Activated CD4-positive, alpha-beta T cell treated with anti-CD3 and anti-CD28 coated beads, Interleukin-2, amount 10 ng/mL, durations not matched to agents 24 days and 14 days (primary cell): ENCODE results near the gene RAB12. TPM values are rescaled to one million over a fixed set of nuclear protein-coding genes. Genes with fewer than 3 reads are reported as not detected.

Source experiments
- DNase-seq: peaks from one replicate; pipeline ENCODE4 v3.0.0; 2022
- H3K27ac Mint-ChIP-seq: one replicate; pipeline ENCODE4 v1.8.0; 2022; ENCODE audit warnings: mild to moderate bottlenecking, mixed read lengths
- H3K27me3 Mint-ChIP-seq: one replicate; pipeline ENCODE4 v1.8.0; 2022; ENCODE audit warnings: mixed read lengths
- H3K36me3 Mint-ChIP-seq: one replicate; pipeline ENCODE4 v1.8.0; 2022; ENCODE audit warnings: low read depth, mild to moderate bottlenecking, mixed read lengths
- H3K4me1 Mint-ChIP-seq: one replicate; pipeline ENCODE4 v1.8.0; 2021; ENCODE audit warnings: mixed read lengths
- H3K4me3 Mint-ChIP-seq: one replicate; pipeline ENCODE4 v1.8.0; 2022; ENCODE audit warnings: mild to moderate bottlenecking, moderate library complexity, mixed read lengths
- H3K9me3 Mint-ChIP-seq: one replicate; pipeline ENCODE4 v1.8.0; 2021; ENCODE audit warnings: mixed read lengths
- intact Hi-C: fragments of 100-400 bp; cut with micrococcal nuclease; formaldehyde crosslinking; loops from one replicate; pipeline ENCODE4 v1.15.1; 2023
- total RNA-seq: library from RNA; stranded (reverse); gene quantifications from 2 replicates; pipeline ENCODE4 v1.2.3, GENCODE V29; 2022

RAB12 gene
- total RNA-seq, 1 donor from 2014 or later = 20.2 TPM

DNA sequence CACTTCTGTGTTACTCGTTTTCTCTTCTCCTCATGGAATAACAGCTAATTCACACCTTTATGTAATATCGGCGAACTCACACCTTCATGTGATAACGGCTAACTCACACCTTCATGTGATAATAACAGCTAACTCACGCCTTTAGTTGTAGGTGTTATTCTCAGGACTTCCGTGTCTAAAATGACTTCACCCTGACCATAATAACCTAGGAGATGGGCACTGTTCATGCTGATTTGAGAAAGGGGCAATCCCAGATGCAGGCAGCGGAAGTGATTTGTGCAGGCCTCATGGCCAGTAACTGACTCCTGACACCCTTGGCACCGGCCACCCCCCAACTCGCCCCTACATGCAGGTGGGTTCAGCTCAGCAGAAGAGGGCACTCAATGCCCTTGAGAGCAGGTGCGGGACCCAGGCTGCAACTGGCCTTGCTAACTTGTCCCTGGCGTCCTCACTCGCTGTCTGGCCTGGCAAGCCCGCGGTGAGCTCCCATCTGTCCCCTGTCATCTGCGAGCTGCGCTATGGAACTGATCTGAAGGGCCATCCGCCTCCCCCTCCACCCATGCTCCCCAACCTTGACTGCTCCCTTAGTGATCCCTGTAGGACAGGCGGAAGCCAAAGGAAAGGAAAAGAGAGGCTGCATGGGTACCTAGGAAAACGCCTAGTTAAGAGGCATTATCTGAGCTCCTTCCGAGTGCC is 53.5 kb downstream of the RAB12 start:
- Mint-ChIP-seq H3K4me3 (no peak overlapping the region), H3K9me3 (no peaks in the 10 kb centered on the region), H3K36me3 (no peaks in the 10 kb centered on the region), H3K27me3 (peaks cover 7% of the 10 kb centered on the region), H3K4me1 (peaks cover 4% of the 10 kb centered on the region), H3K27ac (no peak overlapping the region)
- intact Hi-C loops = no loop called here
- no peak for DNase-seq

DNA sequence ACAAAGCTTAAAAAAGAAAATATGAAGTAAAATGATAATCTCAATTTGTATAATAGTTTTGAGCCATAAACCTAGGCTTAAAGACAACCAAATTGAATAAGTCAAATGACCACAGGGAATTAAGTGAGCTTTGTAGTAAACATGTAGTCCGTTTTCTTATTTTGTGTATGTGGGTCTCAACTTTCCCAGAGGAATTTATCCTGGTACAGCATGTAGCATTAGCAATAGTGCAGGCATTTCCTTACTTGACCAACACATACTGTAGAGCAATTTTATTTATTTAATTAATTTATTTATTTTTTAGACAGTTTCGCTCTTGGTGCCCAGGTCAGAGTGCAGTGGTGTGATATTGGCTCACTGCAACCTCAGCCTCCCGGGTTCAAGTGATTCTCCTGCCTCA is 58.6 kb downstream of the RAB12 start:
- Mint-ChIP-seq H3K27me3 (peaks cover 5% of the 10 kb centered on the region), H3K4me1 (peaks cover 2% of the 10 kb centered on the region), H3K4me3 (no peak overlapping the region), H3K9me3 (no peaks in the 10 kb centered on the region), H3K36me3 (no peaks in the 10 kb centered on the region), H3K27ac (no peak overlapping the region)
- intact Hi-C loops = no loop called here
- no peak for DNase-seq

DNA sequence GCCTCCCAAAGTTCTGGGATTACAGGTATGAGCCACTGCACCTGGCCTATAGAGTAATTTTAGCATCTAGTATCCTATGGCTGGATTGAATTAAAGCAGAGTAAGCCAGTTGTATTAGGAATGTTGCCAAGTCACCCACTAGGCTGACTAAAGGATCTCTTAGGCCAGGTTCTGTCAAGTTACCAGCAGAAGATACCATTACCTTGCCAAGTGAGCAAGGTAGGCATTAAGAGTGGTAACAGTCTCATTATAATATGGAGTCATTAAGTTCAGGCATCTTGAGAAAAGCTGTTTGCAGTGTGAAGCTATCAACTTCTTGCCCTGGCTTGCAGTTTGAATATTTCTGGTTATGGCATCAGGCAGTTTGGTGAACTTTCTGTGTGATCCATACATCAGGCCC is 59.1 kb downstream of the RAB12 start:
- Mint-ChIP-seq H3K4me1 (peaks cover 2% of the 10 kb centered on the region), H3K9me3 (no peaks in the 10 kb centered on the region), H3K27me3 (peaks cover 5% of the 10 kb centered on the region), H3K4me3 (no peak overlapping the region), H3K36me3 (no peaks in the 10 kb centered on the region), H3K27ac (no peak overlapping the region)
- no peak for DNase-seq
- intact Hi-C loops = no loop called here

GRCh38 chr18:8669571-8669970 is 60.3 kb downstream of the RAB12 start:
- no peak for DNase-seq
- H3K4me1 Mint-ChIP-seq = peaks cover 2% of the 10 kb centered on the region
- intact Hi-C loops = no loop called here
- H3K27ac Mint-ChIP-seq = no peak overlapping the region
- H3K9me3 Mint-ChIP-seq = no peaks in the 10 kb centered on the region
- no peaks in the 10 kb centered on the region for H3K36me3 Mint-ChIP-seq
- H3K27me3 Mint-ChIP-seq = peaks cover 5% of the 10 kb centered on the region
- H3K4me3 Mint-ChIP-seq = no peak overlapping the region

DNA sequence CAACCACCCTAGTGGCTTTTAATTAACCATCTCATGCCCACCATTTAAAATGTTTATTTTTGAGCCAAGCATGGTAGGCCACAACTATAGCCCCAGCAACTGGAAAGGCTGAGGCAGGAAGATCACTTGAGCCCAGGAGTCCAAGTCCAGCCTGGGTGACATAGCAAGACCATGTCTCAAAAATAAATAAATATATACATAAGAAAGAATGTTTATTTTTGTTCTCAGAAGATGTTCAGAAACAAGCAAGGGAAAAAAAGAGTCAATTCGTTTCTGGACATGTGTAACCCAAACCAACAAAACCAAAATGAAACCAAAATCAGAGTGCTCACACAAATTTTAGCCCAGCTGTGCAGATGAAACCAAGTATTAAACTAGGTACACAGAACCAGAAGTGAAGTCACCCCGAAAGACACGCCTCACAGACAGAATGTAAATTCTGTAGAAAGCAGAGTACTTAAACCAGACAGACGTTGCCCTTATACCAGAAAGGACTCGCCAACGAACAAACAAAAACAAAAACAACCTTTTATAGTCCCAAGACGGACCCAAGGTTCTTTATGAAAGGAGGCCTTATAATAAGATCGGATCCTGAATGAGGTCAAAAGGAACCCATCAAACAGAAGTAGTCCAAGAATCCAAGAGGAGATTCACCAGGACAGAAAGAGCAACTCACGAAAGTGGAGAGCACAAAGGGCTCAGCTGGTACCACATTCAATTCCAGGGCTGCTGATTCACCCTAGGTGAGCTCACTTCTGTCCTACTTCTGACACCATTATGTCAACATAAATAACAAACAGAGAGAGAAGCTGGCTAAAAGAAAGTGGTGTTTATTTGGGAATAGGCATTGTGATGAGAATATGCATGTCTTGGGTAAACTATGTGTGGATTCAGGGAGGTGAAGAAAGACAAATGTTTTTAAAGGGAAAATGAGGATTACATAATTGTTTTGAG is 64.3 kb downstream of the RAB12 start:
- intact Hi-C loops = no loop called here
- H3K27ac Mint-ChIP-seq = no peak overlapping the region
- peaks cover 5% of the 10 kb centered on the region for H3K27me3 Mint-ChIP-seq
- no peaks in the 10 kb centered on the region for H3K36me3 Mint-ChIP-seq
- H3K9me3 Mint-ChIP-seq = no peaks in the 10 kb centered on the region
- no peak for DNase-seq
- no peaks in the 10 kb centered on the region for H3K4me1 Mint-ChIP-seq
- H3K4me3 Mint-ChIP-seq = no peak overlapping the region

GRCh38 chr18:8675057-8675456 is 65.8 kb downstream of the RAB12 start:
- no peak overlapping the region for H3K4me3 Mint-ChIP-seq
- H3K9me3 Mint-ChIP-seq = no peaks in the 10 kb centered on the region
- no peak for DNase-seq
- H3K27me3 Mint-ChIP-seq = peaks cover 2% of the 10 kb centered on the region
- H3K4me1 Mint-ChIP-seq = no peaks in the 10 kb centered on the region
- intact Hi-C loops = no loop called here
- no peaks in the 10 kb centered on the region for H3K36me3 Mint-ChIP-seq
- H3K27ac Mint-ChIP-seq = no peak overlapping the region

GRCh38 chr18:8681196-8681595 is 72.0 kb downstream of the RAB12 start:
- H3K36me3 Mint-ChIP-seq = no peaks in the 10 kb centered on the region
- no peak overlapping the region for H3K4me3 Mint-ChIP-seq
- no peaks in the 10 kb centered on the region for H3K9me3 Mint-ChIP-seq
- no peak overlapping the region for H3K27ac Mint-ChIP-seq
- no peak for DNase-seq
- peaks cover 3% of the 10 kb centered on the region for H3K4me1 Mint-ChIP-seq
- intact Hi-C loops = no loop called here
- peaks cover 7% of the 10 kb centered on the region for H3K27me3 Mint-ChIP-seq

DNA sequence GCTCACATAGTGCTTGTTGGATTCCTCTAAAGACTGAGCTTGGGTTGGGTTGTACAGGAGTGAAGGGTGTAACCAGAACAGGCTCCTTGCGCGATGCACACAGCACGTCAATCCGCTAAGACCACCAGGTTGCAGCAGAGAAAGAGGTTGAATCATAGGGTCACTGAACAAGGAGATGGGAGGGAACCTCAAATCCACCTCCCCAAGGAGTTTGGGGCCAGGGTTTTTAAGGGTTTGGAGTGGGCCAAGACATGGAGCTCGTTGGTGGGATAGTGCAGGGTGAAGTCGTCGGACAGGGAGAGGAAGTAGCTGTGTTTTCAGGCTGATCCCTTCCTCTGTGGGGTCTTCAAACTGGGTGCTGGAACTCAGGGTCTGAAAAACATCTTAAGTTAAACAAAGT is 75.3 kb downstream of the RAB12 start:
- Mint-ChIP-seq H3K27me3 (peaks cover 7% of the 10 kb centered on the region), H3K27ac (no peak overlapping the region), H3K4me1 (peaks cover 3% of the 10 kb centered on the region), H3K9me3 (no peaks in the 10 kb centered on the region), H3K4me3 (no peak overlapping the region), H3K36me3 (no peaks in the 10 kb centered on the region)
- intact Hi-C loops = no loop called here
- DNase-seq = no peak

DNA sequence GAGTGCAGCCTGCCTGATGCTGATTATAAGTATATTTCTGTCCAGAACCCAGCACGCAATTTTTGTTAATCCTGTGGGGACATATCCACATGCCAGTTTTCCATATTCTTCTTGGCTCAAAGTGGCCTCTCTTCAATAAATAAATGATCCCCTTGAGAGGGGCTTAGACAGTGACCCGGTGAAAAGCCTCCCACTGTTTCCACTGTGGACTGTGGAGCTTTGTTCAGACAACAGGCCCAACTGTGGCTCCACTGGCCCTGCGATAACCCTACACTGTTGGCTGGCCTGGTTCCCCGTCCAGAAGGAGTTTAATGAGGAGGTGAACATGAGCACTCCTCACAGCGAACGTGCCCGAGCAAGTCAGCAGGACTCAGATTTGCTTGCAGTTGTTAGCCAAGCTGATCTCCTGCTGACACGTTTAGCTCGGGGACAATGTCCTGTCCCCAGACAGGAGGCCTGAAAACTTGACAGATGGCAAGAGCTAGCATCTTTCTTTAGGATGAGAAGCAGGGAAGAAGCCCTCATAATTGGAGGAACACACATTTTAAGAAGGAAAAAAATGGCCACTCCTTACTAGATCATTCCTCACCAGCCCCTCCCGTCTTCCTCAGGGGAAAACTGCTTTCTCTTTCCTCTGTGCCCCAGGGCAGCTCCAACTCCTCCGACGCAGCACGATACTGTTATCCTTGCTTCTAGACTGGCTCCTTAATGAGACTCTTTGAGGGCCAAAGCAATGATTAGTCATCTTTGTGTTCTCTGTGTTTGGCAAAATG is 76.1 kb downstream of the RAB12 start:
- peaks cover 9% of the 10 kb centered on the region for H3K27me3 Mint-ChIP-seq
- intact Hi-C loops = no loop called here
- no peaks in the 10 kb centered on the region for H3K36me3 Mint-ChIP-seq
- no peak for DNase-seq
- no peak overlapping the region for H3K27ac Mint-ChIP-seq
- no peak overlapping the region for H3K4me3 Mint-ChIP-seq
- H3K4me1 Mint-ChIP-seq = peaks cover 3% of the 10 kb centered on the region
- no peaks in the 10 kb centered on the region for H3K9me3 Mint-ChIP-seq

- DNase-seq = no peak
- no peak overlapping the region for H3K27ac Mint-ChIP-seq
- no peaks in the 10 kb centered on the region for H3K36me3 Mint-ChIP-seq
- intact Hi-C loops = no loop called here
- H3K27me3 Mint-ChIP-seq = peaks cover 9% of the 10 kb centered on the region
- no peaks in the 10 kb centered on the region for H3K9me3 Mint-ChIP-seq
- no peak overlapping the region for H3K4me3 Mint-ChIP-seq
- peaks cover 3% of the 10 kb centered on the region for H3K4me1 Mint-ChIP-seq
Observed at GRCh38 chr18:8685914-8686216, 76.6 kb downstream of the RAB12 start.

GRCh38 chr18:8686611-8687010 is 77.4 kb downstream of the RAB12 start:
- H3K27me3 Mint-ChIP-seq = peaks cover 9% of the 10 kb centered on the region
- no peaks in the 10 kb centered on the region for H3K4me1 Mint-ChIP-seq
- no peaks in the 10 kb centered on the region for H3K9me3 Mint-ChIP-seq
- intact Hi-C loops = no loop called here
- H3K36me3 Mint-ChIP-seq = no peaks in the 10 kb centered on the region
- H3K27ac Mint-ChIP-seq = no peak overlapping the region
- no peak overlapping the region for H3K4me3 Mint-ChIP-seq
- DNase-seq = no peak

- Mint-ChIP-seq H3K9me3 (no peaks in the 10 kb centered on the region), H3K27me3 (peaks cover 5% of the 10 kb centered on the region), H3K36me3 (no peaks in the 10 kb centered on the region), H3K27ac (no peak overlapping the region), H3K4me3 (no peak overlapping the region), H3K4me1 (no peaks in the 10 kb centered on the region)
- DNase-seq = no peak
- intact Hi-C loops = no loop called here
Observed at GRCh38 chr18:8688216-8688800, 79.1 kb downstream of the RAB12 start.

- H3K9me3 Mint-ChIP-seq = no peaks in the 10 kb centered on the region
- H3K4me1 Mint-ChIP-seq = no peaks in the 10 kb centered on the region
Observed at GRCh38 chr18:8688816-8689215, 79.6 kb downstream of the RAB12 start.

More at GRCh38 chr18:8688816-8689215, 79.6 kb downstream of the RAB12 start:
- DNase-seq = no peak
- Mint-ChIP-seq H3K27me3 (peaks cover 5% of the 10 kb centered on the region), H3K4me3 (no peak overlapping the region), H3K36me3 (no peaks in the 10 kb centered on the region), H3K27ac (no peak overlapping the region)
- intact Hi-C loops = no loop called here
